H1 (cell line): Measurements from ENCODE around the gene INTS2. TPM values are rescaled to one million over a fixed set of nuclear protein-coding genes. Genes with fewer than 3 reads are reported as not detected.
"Not testable (repeated sequence)": the region's sequence is repeated elsewhere in the genome, so short reads cannot be mapped to it uniquely, and the experiment has no call there.

Experiments
- CTCF ChIA-PET: fragments of 300-600 bp; sonication (Branson Sonifier 250); formaldehyde crosslinking; loops from one replicate; lab custom pipeline; 2021; ENCODE audit not compliant: partially characterized antibody; lab: Charles Lee
- POLR2A ChIA-PET: fragments of 300-600 bp; sonication (Branson Sonifier 250); formaldehyde crosslinking; loops from one replicate; lab custom pipeline; 2021; ENCODE audit warnings: inconsistent platforms; ENCODE audit not compliant: partially characterized antibody; lab: Charles Lee
- DNase-seq, 2 experiments: peaks; one replicate each; pipeline versions ENCODE4 v3.0.0 to v3.0.0-alpha.2; 2010 to 2022; ENCODE audit warnings: low spot score in 2 of 2, low read depth in 1 of 2, mixed read lengths in 1 of 2
- FAIRE-seq: peaks from 2 replicates; lab custom pipeline; 2011; peaks lifted over from hg19 to GRCh38; lab: Jason Lieb, UNC
- H2AFZ ChIP-seq: 2 replicates; pipeline ENCODE4 v1.8.1; 2012; ENCODE audit warnings: low read length, inconsistent platforms
- H2AK5ac ChIP-seq: 2 replicates; pipeline ENCODE4 v1.6.1; 2013; ENCODE audit warnings: low read depth, low read length
- H2BK120ac ChIP-seq: replicated peaks from 2 replicates; pipeline ENCODE3; 2013; ENCODE audit warnings: low read depth, low read length, inconsistent platforms
- H2BK12ac ChIP-seq: 2 replicates; pipeline ENCODE4 v1.6.1; 2013; ENCODE audit warnings: low read depth, low read length
- H2BK15ac ChIP-seq: 2 replicates; pipeline ENCODE4 v1.6.1; 2013; ENCODE audit warnings: low read length
- H2BK20ac ChIP-seq: 2 replicates; pipeline ENCODE4 v1.6.1; 2013; ENCODE audit warnings: low read length
- H2BK5ac ChIP-seq: 2 replicates; pipeline ENCODE4 v1.6.1; 2013; ENCODE audit warnings: low read depth, low read length
- H3K14ac ChIP-seq: 2 replicates; pipeline ENCODE4 v1.6.1; 2013; ENCODE audit warnings: inconsistent platforms; ENCODE audit not compliant: insufficient read length
- H3K18ac ChIP-seq: 2 replicates; pipeline ENCODE4 v1.6.1; 2013; ENCODE audit warnings: low read length; ENCODE audit errors: extremely low read depth
- H3K23ac ChIP-seq: 2 replicates; pipeline ENCODE4 v1.6.1; 2013; ENCODE audit warnings: inconsistent platforms; ENCODE audit not compliant: insufficient read length
- H3K23me2 ChIP-seq: 2 replicates; pipeline ENCODE4 v1.6.1; 2013; ENCODE audit warnings: low read depth, low read length
- H3K27ac ChIP-seq: 2 replicates; pipeline ENCODE4 v1.6.1; 2011; ENCODE audit warnings: low read depth, low read length, inconsistent platforms
- H3K27me3 ChIP-seq, 4 experiments: replicated peaks in 1 of 4; 1 replicate in 1 of 4; 2 replicates in 3 of 4; pipeline versions ENCODE4 v1.6.1 to v1.8.1; 2011 to 2013; ENCODE audit warnings: low read length in 3 of 4, mild to moderate bottlenecking in 3 of 4, inconsistent platforms in 2 of 4, mixed read lengths in 2 of 4, moderate library complexity in 1 of 4; ENCODE audit not compliant: control insufficient read depth in 3 of 4, insufficient read depth in 3 of 4; ENCODE audit errors: extremely low read depth in 1 of 4
- H3K36me3 ChIP-seq, 4 experiments: 2 replicates each; pipeline versions ENCODE4 v1.6.1 to v1.8.1; 2011 to 2013; ENCODE audit warnings: mild to moderate bottlenecking in 4 of 4, low read length in 3 of 4, moderate library complexity in 2 of 4, control low read depth in 1 of 4, inconsistent platforms in 1 of 4; ENCODE audit not compliant: insufficient read depth in 4 of 4, control insufficient read depth in 2 of 4
- H3K4ac ChIP-seq: replicated peaks from 2 replicates; pipeline ENCODE3; 2013; ENCODE audit warnings: low read length, low read depth, mixed read lengths, inconsistent platforms; ENCODE audit not compliant: insufficient read length
- H3K4me1 ChIP-seq, 4 experiments: replicated peaks in 1 of 4; 1 replicate in 1 of 4; 2 replicates in 3 of 4; pipeline versions ENCODE4 v1.6.1 to v1.8.1; 2011 to 2013; ENCODE audit warnings: low read length in 3 of 4, inconsistent platforms in 2 of 4, mixed read lengths in 1 of 4; ENCODE audit not compliant: insufficient read depth in 4 of 4, control insufficient read depth in 3 of 4
- H3K4me2 ChIP-seq, 2 experiments: 2 replicates each; pipeline versions ENCODE4 v1.6.1 to v1.8.1; 2011 to 2013; ENCODE audit warnings: low read depth in 2 of 2, low read length in 2 of 2, control low read depth in 1 of 2, inconsistent platforms in 1 of 2, mild to moderate bottlenecking in 1 of 2; ENCODE audit not compliant: insufficient read depth in 1 of 2
- H3K4me3 ChIP-seq, 4 experiments: fragments of 200-600, 300-600 bp in 1 of 4; sonication (generic), shearing (Covaris generic), sonication (Bioruptor Twin) in 1 of 4; 2 replicates each; pipeline versions ENCODE4 v1.5.1 to v1.8.1; 2011 to 2016; ENCODE audit warnings: low read length in 4 of 4, low read depth in 3 of 4, control low read depth in 2 of 4, inconsistent platforms in 2 of 4, mild to moderate bottlenecking in 2 of 4, mixed read lengths in 1 of 4, moderate library complexity in 1 of 4; ENCODE audit not compliant: insufficient read depth in 2 of 4; ENCODE audit errors: extremely low read depth in 1 of 4
- H3K56ac ChIP-seq: replicated peaks from 2 replicates; pipeline ENCODE3; 2013; ENCODE audit warnings: low read depth, mild to moderate bottlenecking, mixed read lengths, low read length, inconsistent platforms; ENCODE audit not compliant: insufficient read length
- H3K79me1 ChIP-seq: 2 replicates; pipeline ENCODE4 v1.6.1; 2013; ENCODE audit warnings: low read depth, low read length, control low read depth
- H3K79me2 ChIP-seq, 2 experiments: 2 replicates each; pipeline versions ENCODE4 v1.6.1 to v1.8.1; 2012 to 2013; ENCODE audit warnings: low read length in 2 of 2, mild to moderate bottlenecking in 2 of 2, inconsistent platforms in 1 of 2; ENCODE audit not compliant: insufficient read depth in 2 of 2, control insufficient read depth in 1 of 2
- H3K9ac ChIP-seq, 4 experiments: replicated peaks in 1 of 4; 1 replicate in 1 of 4; 2 replicates in 3 of 4; pipeline versions ENCODE4 v1.6.1 to v1.8.1; 2011 to 2013; ENCODE audit warnings: low read depth in 3 of 4, low read length in 3 of 4, control low read depth in 2 of 4, mild to moderate bottlenecking in 2 of 4, moderate library complexity in 2 of 4, inconsistent platforms in 1 of 4; ENCODE audit errors: extremely low read depth in 1 of 4
- H3K9me3 ChIP-seq, 2 experiments: 2 replicates each; pipeline versions ENCODE4 v1.6.1 to v1.8.1; 2012 to 2013; ENCODE audit warnings: mild to moderate bottlenecking in 2 of 2, moderate library complexity in 2 of 2, control low read depth in 1 of 2, inconsistent platforms in 1 of 2, low read depth in 1 of 2, low read length in 1 of 2, mixed read lengths in 1 of 2; ENCODE audit not compliant: insufficient read depth in 2 of 2
- H4K20me1 ChIP-seq, 2 experiments: replicated peaks in 1 of 2; 2 replicates each; pipeline versions ENCODE3 to v1.8.1; 2011 to 2013; ENCODE audit warnings: inconsistent platforms in 2 of 2, low read length in 2 of 2, mild to moderate bottlenecking in 1 of 2; ENCODE audit not compliant: insufficient read depth in 2 of 2, control insufficient read depth in 1 of 2
- H4K5ac ChIP-seq: 2 replicates; pipeline ENCODE4 v1.6.1; 2013; ENCODE audit warnings: low read length, low read depth, mixed read lengths, inconsistent platforms; ENCODE audit not compliant: insufficient read length
- H4K8ac ChIP-seq: 2 replicates; pipeline ENCODE4 v1.8.0; 2013; ENCODE audit warnings: mild to moderate bottlenecking, moderate library complexity, low read length, inconsistent platforms; ENCODE audit not compliant: insufficient read depth; ENCODE audit errors: extremely low read depth
- H4K91ac ChIP-seq: replicated peaks from 2 replicates; pipeline ENCODE3; 2013; ENCODE audit warnings: low read length, mixed read lengths, inconsistent platforms; ENCODE audit not compliant: insufficient read length
- WGBS, 2 experiments: shearing (Covaris generic) in 1 of 2; methylation state at CpG; one replicate each; pipeline versions ENCODE4 v1.1.6 to v1.1.7; 2013 to 2015; ENCODE audit warnings: low lambda C conversion rate in 2 of 2, mixed read lengths in 2 of 2, inconsistent platforms in 1 of 2, low coverage in 1 of 2, missing lambda C conversion rate in 1 of 2; ENCODE audit not compliant: insufficient replicate concordance in 2 of 2, insufficient coverage in 1 of 2, insufficient read length in 1 of 2; ENCODE audit errors: extremely low coverage in 1 of 2, missing lambda C conversion rate in 1 of 2; 5-methylcytosine and 5-hydroxymethylcytosine counted together
- polyA plus RNA-seq, 7 experiments: library from polyadenylated mRNA; depleted of rRNA in 3 of 7; stranded (reverse) in 5 of 7; unstranded in 2 of 7; fragments of >200 nt in 5 of 7; fragments of 200-250 nt in 2 of 7; gene quantifications; 1 replicate in 5 of 7; 2 replicates in 1 of 7; 4 replicates in 1 of 7; pipeline versions ENCODE4 v1.2.1 to v1.2.3, GENCODE V29; 2011 to 2013; ENCODE audit warnings: missing spikeins in 2 of 7, mixed read lengths in 2 of 7
- total RNA-seq: library from RNA; stranded (reverse); fragmentation: NEBNext Ultra II Directional; extraction: Animal tissue kit (Norgen Biotek cat#: 25700); gene quantifications from 2 replicates; pipeline ENCODE4 v1.2.1, GENCODE V29; 2021

The INTS2 gene
- total and polyA plus RNA-seq, 2 of the 8 experiments (the other 6 are each of a cell fraction or from before 2014, with no cell fraction given): 9.4 to 21.8 TPM

- POLR2A ChIA-PET, H3K27ac ChIP-seq: not testable (repeated sequence)
Measured at GRCh38 chr17:61860397-61860796, 67.4 kb downstream of the INTS2 start.

More at GRCh38 chr17:61860397-61860796, 67.4 kb downstream of the INTS2 start:
- H4K20me1 ChIP-seq, H3K4ac ChIP-seq, H3K9me3 ChIP-seq, H2BK12ac ChIP-seq, H3K4me2 ChIP-seq, H2BK5ac ChIP-seq, H2AFZ ChIP-seq, H2BK120ac ChIP-seq, H2AK5ac ChIP-seq, H3K14ac ChIP-seq, H3K79me1 ChIP-seq, H4K8ac ChIP-seq, H3K23me2 ChIP-seq, H3K27me3 ChIP-seq, H3K4me1 ChIP-seq, FAIRE-seq, H3K18ac ChIP-seq, H4K5ac ChIP-seq, H4K91ac ChIP-seq, CTCF ChIA-PET, H3K9ac ChIP-seq, H3K56ac ChIP-seq, H3K23ac ChIP-seq, DNase-seq, H2BK20ac ChIP-seq, H3K4me3 ChIP-seq, H2BK15ac ChIP-seq: not testable (repeated sequence)
- H3K79me2 ChIP-seq: peaks cover 0 to 25% of the 10 kb centered on the region in 2 experiments; a peak in 3 of 4 replicates
- 93% methylated on average over 10 of the region's 10 CpGs; no CpG with 5 or more reads in 1 of the 2 experiments for WGBS, 2 experiments
- peaks cover 3 to 42% (median 15%) of the 10 kb centered on the region in 4 experiments for H3K36me3 ChIP-seq
